ENCODE measurements around the gene VSIG4. TPM values are rescaled to one million over a fixed set of nuclear protein-coding genes. Genes with fewer than 3 reads are reported as not detected.

The VSIG4 gene
- total and polyA plus RNA-seq, 10 of the 15 experiments (the other 5 are each of a cell fraction or from before 2014, with no cell fraction given), result 0.05 to 0.36 TPM; not detected in 8

GRCh38 chrX:66019974-66020373 lies 19.9 kb downstream of the VSIG4 start:
- peak overlapping the region; percentile 35 for H3K27ac ChIP-seq (ENCODE audit: control insufficient read depth, insufficient read depth)
- ATAC-seq, result no peak
- TF ChIP-seq BMI1 (IDR thresholded peaks at IDR 0.05; ENCODE audit: borderline replicate concordance), result no peak
- TF ChIP-seq FOS (IDR thresholded peaks at IDR 0.05; ENCODE audit: borderline replicate concordance, extremely low read depth, insufficient read length), result no peak
- no peak for TF ChIP-seq RFX5 (IDR thresholded peaks at IDR 0.05; ENCODE audit: low read depth, low read length)
- TF ChIP-seq ZBTB4 (CRISPR knock-in tag; IDR thresholded peaks at IDR 0.05), result no peak
- no peak for TF ChIP-seq CBX5 (IDR thresholded peaks at IDR 0.05; ENCODE audit: low read depth)
- no peak for TF ChIP-seq SUZ12 (IDR thresholded peaks at IDR 0.05; ENCODE audit: unreplicated experiment)
- TF ChIP-seq TCF7 (IDR thresholded peaks at IDR 0.05; ENCODE audit: borderline replicate concordance), result no peak
- TF ChIP-seq POLR2AphosphoS5 (IDR thresholded peaks at IDR 0.05; ENCODE audit: low read length), result no peak
- TF ChIP-seq TBL1XR1 (IDR thresholded peaks at IDR 0.05; ENCODE audit: low read depth, low read length), result no peak
- TF ChIP-seq EP300 (IDR thresholded peaks at IDR 0.05; ENCODE audit: borderline replicate concordance in 1 of 2, control insufficient read depth in 1 of 2, low read depth in 2 of 2, low read length in 2 of 2), result no peak
- no peak for TF ChIP-seq BCLAF1 (IDR thresholded peaks at IDR 0.05)
- H3K4me1 ChIP-seq (ENCODE audit: control insufficient read depth, insufficient read depth, low read length), result peaks cover 40% of the 10 kb centered on the region
- no peaks in the 10 kb centered on the region for H3K79me2 ChIP-seq (ENCODE audit: control insufficient read depth, insufficient read depth, low read length)
- H3K27me3 ChIP-seq (replicated peaks in 1 of 2; ENCODE audit: control insufficient read depth in 2 of 2, insufficient read depth in 2 of 2, low read length in 1 of 2), result no peaks in the 10 kb centered on the region
- H2AFZ ChIP-seq (ENCODE audit: control insufficient read depth, low read depth, low read length), result no peak overlapping the region
- H3K4me2 ChIP-seq (ENCODE audit: control insufficient read depth, insufficient read depth), result no peak overlapping the region; the same call in 1 of the 2 replicates
- 38% methylated on average over 2 of the region's 2 CpGs for WGBS (ENCODE audit: insufficient coverage, insufficient replicate concordance, low lambda C conversion rate, missing lambda C conversion rate)
- SMC1A ChIA-PET (ENCODE audit: uncharacterized antibody, unreplicated experiment), result interaction anchor here (1.0 to 10.6 kb wide), 11 partner anchors 8 to 439 kb away, joined by 3 to 85 read pairs (median 5); partner anchors contain the start of gene VSIG4
- BruUV-seq (replicated peaks), result no TSS peak
- H3K36me3 ChIP-seq (ENCODE audit: control insufficient read depth in 2 of 2, insufficient read depth in 2 of 2, low read length in 1 of 2), result no peaks in the 10 kb centered on the region
- FAIRE-seq, result no peak
- POLR2A ChIA-PET, result interaction anchor here (3.2 kb wide), 1 partner anchor 26 kb away, joined by 18 read pairs; no protein-coding TSS in a partner anchor
- H3K9me3 ChIP-seq (replicated peaks; ENCODE audit: control insufficient read depth, insufficient read depth, low read length), result no peaks in the 10 kb centered on the region
- H3K4me3 ChIP-seq, result no peak overlapping the region
- intact Hi-C loops (cut with micrococcal nuclease; ENCODE audit: unreplicated experiment) (loop anchor here (5.0 to 10.0 kb wide), 4 partner anchors 147 to 715 kb away; no protein-coding TSS in a partner anchor), in situ Hi-C loops (cut with MboI) (loop anchor here (25.0 kb wide), 1 partner anchor 1808 kb away; the partner anchor contains the start of gene AMER1)
- no peak overlapping the region for H3K9ac ChIP-seq (ENCODE audit: control insufficient read depth, insufficient read depth, low read length)
- no peaks in the 10 kb centered on the region for H4K20me1 ChIP-seq (ENCODE audit: control insufficient read depth, insufficient read depth)
- RAD21 ChIA-PET (ENCODE audit: unreplicated experiment), result interaction anchor here (0.6 to 1.8 kb wide), 9 partner anchors 15 to 423 kb away, joined by 3 to 8 read pairs (median 3); partner anchors contain the start of gene HEPH
- CTCF ChIA-PET, result interaction anchor here (1.2 to 7.0 kb wide), 10 partner anchors 8 to 712 kb away, joined by 3 to 47 read pairs (median 6); no protein-coding TSS in a partner anchor
- no peak for DNase-seq (ENCODE audit: low read depth, low spot score)

Data from GM12878 (cell line).